OCI-LY3 (cell line): ENCODE data around the gene CCDC50.

Experiments used
- H2AFZ ChIP-seq: fragments of 200-600, 300-600 bp; shearing (Covaris generic); 2 replicates; pipeline ENCODE4 v1.6.0; 2014; ENCODE audit warnings: antibody characterized with exemption, low read depth, low read length
- H3K27ac ChIP-seq: fragments of 200-600, 300-600 bp; sonication (generic); 2 replicates; pipeline ENCODE4 v1.5.1; 2014; ENCODE audit warnings: mild to moderate bottlenecking, low read length, moderate library complexity, mixed read lengths
- H3K27me3 ChIP-seq: fragments of 200-600, 300-600 bp; sonication (generic); 2 replicates; pipeline ENCODE4 v1.6.1; 2014; ENCODE audit warnings: low read depth, low read length, mixed read lengths
- H3K36me3 ChIP-seq: fragments of 200-600, 300-600 bp; sonication (generic); replicated peaks from 2 replicates; pipeline ENCODE3; 2014; ENCODE audit warnings: low read depth, low read length, mixed read lengths
- H3K4me1 ChIP-seq: fragments of 300-600, 200-600 bp; sonication (generic); 2 replicates; pipeline ENCODE4 v1.6.1; 2014; ENCODE audit warnings: low read length, mixed read lengths
- H3K4me2 ChIP-seq: fragments of 200-600, 300-600 bp; sonication (generic); 2 replicates; pipeline ENCODE4 v1.6.1; 2014; ENCODE audit warnings: low read length, mixed read lengths
- H3K4me3 ChIP-seq: fragments of 300-600, 200-600 bp; sonication (generic); 2 replicates; pipeline ENCODE4 v1.5.1; 2014; ENCODE audit warnings: antibody characterized with exemption, mild to moderate bottlenecking, low read length, moderate library complexity
- H3K79me2 ChIP-seq: fragments of 300-600, 200-600 bp; shearing (Covaris generic); 2 replicates; pipeline ENCODE4 v1.6.1; 2014; ENCODE audit warnings: mild to moderate bottlenecking, low read length, mixed read lengths
- H3K9ac ChIP-seq: fragments of 300-600, 200-600 bp; shearing (Covaris generic); 2 replicates; pipeline ENCODE4 v1.6.0; 2014; ENCODE audit warnings: mild to moderate bottlenecking, low read length, moderate library complexity
- H3K9me3 ChIP-seq: fragments of 200-600, 300-600 bp; shearing (Covaris generic); 2 replicates; pipeline ENCODE4 v1.6.1; 2014; ENCODE audit warnings: low read length, mixed read lengths; ENCODE audit not compliant: insufficient read depth
- H4K20me1 ChIP-seq: fragments of 200-600, 300-600 bp; sonication (generic); 2 replicates; pipeline ENCODE4 v1.6.1; 2016; ENCODE audit warnings: low read length, mixed read lengths; ENCODE audit not compliant: insufficient read depth
- CTCF ChIP-seq: fragments of 200-600, 300-600 bp; sonication (generic); IDR thresholded peaks from 2 replicates; pipeline ENCODE4 v1.5.1; 2014; ENCODE audit warnings: antibody characterized with exemption, low read length, low read depth
- EZH2phosphoT487 ChIP-seq: fragments of 200-600 bp; shearing (Covaris generic); IDR thresholded peaks from 2 replicates; pipeline ENCODE4 v1.6.1; 2018; ENCODE audit warnings: antibody characterized with exemption, mixed run types, low read depth

CCDC50 gene

GRCh38 chr3:191330530-191331048 is 1.4 kb downstream of the CCDC50 start:
- Histone ChIP-seq H3K79me2 (peaks cover 63% of the 10 kb centered on the region), H3K4me1 (peaks cover 43% of the 10 kb centered on the region)

GRCh38 chr3:191331388-191331787 is 2.2 kb downstream of the CCDC50 start:
- no peak overlapping the region for H2AFZ ChIP-seq
- no peaks in the 10 kb centered on the region for H3K36me3 ChIP-seq
- H4K20me1 ChIP-seq: peaks cover 52% of the 10 kb centered on the region
- peak overlapping the region; percentile 89 for H3K4me3 ChIP-seq
- no peaks in the 10 kb centered on the region for H3K9me3 ChIP-seq
- H3K4me2 ChIP-seq: peak overlapping the region; percentile 98
- H3K27me3 ChIP-seq: no peaks in the 10 kb centered on the region
- H3K27ac ChIP-seq: no peak overlapping the region
- H3K79me2 ChIP-seq: peaks cover 71% of the 10 kb centered on the region
- TF ChIP-seq EZH2phosphoT487 (no peak), CTCF (no peak)
- H3K4me1 ChIP-seq: peaks cover 43% of the 10 kb centered on the region
- H3K9ac ChIP-seq: peak overlapping the region; percentile 87

More at GRCh38 chr3:191330530-191331048, 1.4 kb downstream of the CCDC50 start:
- Histone ChIP-seq H3K4me3 (peak overlapping the region; percentile 89), H4K20me1 (peaks cover 44% of the 10 kb centered on the region), H3K27ac (peak overlapping the region; percentile 59), H3K9me3 (no peaks in the 10 kb centered on the region), H3K27me3 (no peaks in the 10 kb centered on the region), H3K9ac (peak overlapping the region; percentile 87), H3K4me2 (peak overlapping the region; percentile 98), H2AFZ (no peak overlapping the region), H3K36me3 (no peaks in the 10 kb centered on the region)
- TF ChIP-seq EZH2phosphoT487: no peak

GRCh38 chr3:191333298-191333880 is 4.2 kb downstream of the CCDC50 start:
- Histone ChIP-seq H4K20me1 (peaks cover 70% of the 10 kb centered on the region), H3K79me2 (peaks cover 91% of the 10 kb centered on the region), H3K9me3 (no peaks in the 10 kb centered on the region), H3K9ac (no peak overlapping the region), H3K27ac (no peak overlapping the region), H3K27me3 (no peaks in the 10 kb centered on the region), H3K36me3 (no peaks in the 10 kb centered on the region), H3K4me2 (no peak overlapping the region), H2AFZ (no peak overlapping the region), H3K4me1 (peaks cover 44% of the 10 kb centered on the region), H3K4me3 (no peak overlapping the region)
- TF ChIP-seq CTCF (no peak), EZH2phosphoT487 (no peak)

GRCh38 chr3:191334346-191334893 is 5.2 kb downstream of the CCDC50 start:
- Histone ChIP-seq H3K4me3 (no peak overlapping the region), H3K4me2 (no peak overlapping the region), H3K9ac (no peak overlapping the region), H3K9me3 (no peaks in the 10 kb centered on the region), H3K27ac (no peak overlapping the region), H4K20me1 (peaks cover 79% of the 10 kb centered on the region), H3K79me2 (peaks cover 100% of the 10 kb centered on the region), H2AFZ (no peak overlapping the region), H3K36me3 (no peaks in the 10 kb centered on the region), H3K27me3 (no peaks in the 10 kb centered on the region), H3K4me1 (peaks cover 38% of the 10 kb centered on the region)
- no peak for TF ChIP-seq CTCF
- no peak for TF ChIP-seq EZH2phosphoT487
